GM23338 (cell line): ENCODE data around the gene LRMDA. TPM values are rescaled to one million over a fixed set of nuclear protein-coding genes. Genes with fewer than 3 reads are reported as not detected.

Experiments used
- ATAC-seq: fragments of 200-7000 bp; cut with Tn5 transposase; 3 replicates; pipeline ENCODE4 v1.9.1; 2020
- DNase-seq: peaks from one replicate; pipeline ENCODE4 v3.0.0-alpha.2; 2015; ENCODE audit warnings: low spot score
- H2AFZ ChIP-seq: fragments of 200-600 bp; sonication (generic); 2 replicates; pipeline ENCODE4 v1.8.0; 2016; ENCODE audit warnings: antibody characterized with exemption, mild to moderate bottlenecking, moderate library complexity
- H3F3A ChIP-seq: fragments of 200-600 bp; sonication (generic); replicated peaks from 2 replicates; pipeline ENCODE4 v1.8.0; 2017; ENCODE audit warnings: antibody characterized with exemption, mixed run types, low read depth
- H3K27ac ChIP-seq: fragments of 200-600 bp; sonication (generic); 2 replicates; pipeline ENCODE4 v1.6.1; 2016; ENCODE audit warnings: low read depth
- H3K27me3 ChIP-seq: fragments of 200-600 bp; sonication (generic); 2 replicates; pipeline ENCODE4 v1.8.0; 2016; ENCODE audit warnings: mild to moderate bottlenecking, mixed run types, moderate library complexity; ENCODE audit not compliant: insufficient read depth
- H3K36me3 ChIP-seq: fragments of 200-600 bp; sonication (generic); 2 replicates; pipeline ENCODE4 v1.8.0; 2016; ENCODE audit warnings: mild to moderate bottlenecking; ENCODE audit not compliant: insufficient read depth
- H3K4me1 ChIP-seq: fragments of 200-600 bp; sonication (generic); 2 replicates; pipeline ENCODE4 v1.8.0; 2016; ENCODE audit warnings: mild to moderate bottlenecking, moderate library complexity; ENCODE audit not compliant: insufficient read depth
- H3K4me2 ChIP-seq: fragments of 200-600 bp; sonication (generic); 2 replicates; pipeline ENCODE4 v1.7.1; 2017; ENCODE audit warnings: mixed run types
- H3K4me3 ChIP-seq: fragments of 200-600 bp; sonication (generic); 2 replicates; pipeline ENCODE4 v1.6.1; 2016; ENCODE audit warnings: mixed run types
- H3K79me2 ChIP-seq: fragments of 200-600 bp; sonication (generic); replicated peaks from 2 replicates; pipeline ENCODE4 v1.8.0; 2017; ENCODE audit warnings: mild to moderate bottlenecking; ENCODE audit not compliant: insufficient read depth
- H3K9me2 ChIP-seq: fragments of 200-600 bp; sonication (generic); 2 replicates; pipeline ENCODE4 v1.8.0; 2017; ENCODE audit not compliant: insufficient read depth
- H4K20me1 ChIP-seq: fragments of 200-600 bp; sonication (generic); replicated peaks from 2 replicates; pipeline ENCODE4 v1.8.0; 2017; ENCODE audit warnings: mild to moderate bottlenecking; ENCODE audit not compliant: insufficient read depth
- H3K27ac Mint-ChIP-seq: 2 replicates; pipeline ENCODE4 v1.8.0; 2020; ENCODE audit warnings: inconsistent platforms, mild to moderate bottlenecking, moderate library complexity, mixed read lengths
- H3K27me3 Mint-ChIP-seq: 3 replicates; pipeline ENCODE4 v1.8.0; 2022; ENCODE audit warnings: low read depth, mild to moderate bottlenecking, moderate library complexity, mixed read lengths, inconsistent platforms; ENCODE audit not compliant: insufficient read depth, poor library complexity
- H3K36me3 Mint-ChIP-seq: 3 replicates; pipeline ENCODE4 v1.8.0; 2021; ENCODE audit warnings: low read depth, mild to moderate bottlenecking, inconsistent platforms, moderate library complexity, mixed read lengths
- H3K4me1 Mint-ChIP-seq: 3 replicates; pipeline ENCODE4 v1.8.0; 2020; ENCODE audit warnings: mild to moderate bottlenecking, inconsistent platforms, mixed read lengths
- H3K4me3 Mint-ChIP-seq: 3 replicates; pipeline ENCODE4 v1.8.0; 2021; ENCODE audit warnings: moderate library complexity, mild to moderate bottlenecking, inconsistent platforms, mixed read lengths
- H3K9me3 Mint-ChIP-seq: 3 replicates; pipeline ENCODE4 v1.8.0; 2020; ENCODE audit warnings: moderate library complexity, mild to moderate bottlenecking, inconsistent platforms, mixed read lengths
- CREB1 ChIP-seq: fragments of 250-450 bp; sonication (Bioruptor Pico); IDR thresholded peaks from 2 replicates; pipeline ENCODE4 v1.5.0; 2020; ENCODE audit warnings: low read depth, mild to moderate bottlenecking, moderate library complexity
- EZH2 ChIP-seq: fragments of 200-600 bp; sonication (generic); IDR thresholded peaks from one replicate; pipeline ENCODE4 v1.8.0; 2017; ENCODE audit warnings: antibody characterized with exemption, mild to moderate bottlenecking, low read depth; ENCODE audit not compliant: unreplicated experiment
- EZH2phosphoT487 ChIP-seq: fragments of 200-600 bp; sonication (generic); IDR thresholded peaks from one replicate; pipeline ENCODE4 v1.8.1; 2018; ENCODE audit warnings: antibody characterized with exemption; ENCODE audit not compliant: unreplicated experiment
- JUNB ChIP-seq: IDR thresholded peaks from one replicate; pipeline ENCODE4 v1.6.1; 2016; ENCODE audit warnings: antibody characterized with exemption; ENCODE audit not compliant: unreplicated experiment
- NANOG ChIP-seq: IDR thresholded peaks from 2 replicates; pipeline ENCODE4 v1.6.1; 2016; ENCODE audit warnings: antibody characterized with exemption, borderline replicate concordance
- POLR2AphosphoS5 ChIP-seq: IDR thresholded peaks from 2 replicates; pipeline ENCODE4 v1.6.1; 2016; ENCODE audit warnings: antibody characterized with exemption, low read depth
- STAT1 ChIP-seq: IDR thresholded peaks from one replicate; pipeline ENCODE4 v1.6.1; 2016; ENCODE audit warnings: antibody characterized with exemption; ENCODE audit not compliant: unreplicated experiment
- ZNF114 ChIP-seq: fragments of 250-450 bp; sonication (Bioruptor Pico); IDR thresholded peaks from 2 replicates; pipeline ENCODE4 v1.5.0; 2020; ENCODE audit warnings: mild to moderate bottlenecking, moderate library complexity
- ZNF331 ChIP-seq: fragments of 250-450 bp; sonication (Bioruptor Pico); IDR thresholded peaks from 2 replicates; pipeline ENCODE4 v1.5.0; 2020; ENCODE audit warnings: low read depth, mild to moderate bottlenecking, moderate library complexity
- polyA plus RNA-seq: library from polyadenylated mRNA; unstranded; fragments of >200 nt; fragmentation: Nextera tagmentation; extraction: Ambion mirVana; gene quantifications from 2 replicates; pipeline ENCODE4 v1.2.1, GENCODE V29; 2016
- total RNA-seq: library from RNA; depleted of rRNA; stranded (reverse); fragments of >200 nt; shearing (Covaris generic); gene quantifications from 2 replicates; pipeline ENCODE4 v1.2.3, GENCODE V29; 2014
- TF ChIP-seq, protein P1 (sequence below), 2 experiments: fragments of 200-600 bp in 1 of 2; sonication (generic) in 1 of 2; conservative IDR thresholded peaks; 2 replicates each; pipeline versions ENCODE4 v1.5.1 to v1.6.1; 2016 to 2017; ENCODE audit warnings: antibody characterized with exemption in 2 of 2, low read depth in 2 of 2, mild to moderate bottlenecking in 2 of 2, moderate library complexity in 1 of 2
- TF ChIP-seq, protein P2 (sequence below): IDR thresholded peaks from 2 replicates; pipeline ENCODE4 v1.6.1; 2016; ENCODE audit warnings: antibody characterized with exemption
- TF ChIP-seq, protein P3 (sequence below): fragments of 250-450 bp; sonication (Bioruptor Pico); IDR thresholded peaks from 2 replicates; pipeline ENCODE4 v1.5.0; 2020; ENCODE audit warnings: mild to moderate bottlenecking, moderate library complexity
- TF ChIP-seq, protein P4 (sequence below): IDR thresholded peaks from one replicate; pipeline ENCODE4 v1.6.1; 2018; ENCODE audit warnings: antibody characterized with exemption; ENCODE audit not compliant: unreplicated experiment

Gene LRMDA
- total and polyA plus RNA-seq, 2 experiments from 2014 or later, result 0.90 to 1.8 TPM

DNA sequence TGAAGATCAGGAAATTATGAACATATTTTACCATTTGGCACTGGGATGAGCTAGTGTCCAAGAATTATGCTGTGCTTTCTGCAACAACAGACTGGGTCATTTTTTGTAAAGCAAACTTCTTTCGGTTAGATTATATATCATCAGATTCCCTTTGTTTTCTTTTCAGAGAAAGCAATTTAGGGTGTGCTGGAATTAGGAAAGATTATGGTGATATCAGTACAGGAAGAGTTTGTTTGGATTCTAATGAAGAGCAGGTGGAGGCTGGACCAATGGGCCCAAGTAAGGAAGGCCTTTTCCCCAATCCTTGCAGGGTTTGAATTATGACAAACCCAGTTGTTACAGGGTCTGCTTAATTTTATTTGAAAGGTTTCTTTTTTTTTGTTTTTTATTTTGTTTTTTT is 1113.4 kb downstream of the LRMDA start:
- Mint-ChIP-seq H3K9me3 (no peaks in the 10 kb centered on the region), H3K36me3 (no peaks in the 10 kb centered on the region), H3K4me1 (peaks cover 6% of the 10 kb centered on the region; the same call in 1 of the 3 replicates), H3K4me3 (no peak overlapping the region), H3K27me3 (peaks cover 3% of the 10 kb centered on the region), H3K27ac (no peak overlapping the region)
- TF ChIP-seq NANOG (no peak), ZNF331 (CRISPR knock-in tag) (no peak), STAT1 (no peak), ZNF114 (no peak), JUNB (no peak), EZH2 (no peak), POLR2AphosphoS5 (no peak), EZH2phosphoT487 (no peak), CREB1 (no peak)
- TF ChIP-seq, protein P1, sequence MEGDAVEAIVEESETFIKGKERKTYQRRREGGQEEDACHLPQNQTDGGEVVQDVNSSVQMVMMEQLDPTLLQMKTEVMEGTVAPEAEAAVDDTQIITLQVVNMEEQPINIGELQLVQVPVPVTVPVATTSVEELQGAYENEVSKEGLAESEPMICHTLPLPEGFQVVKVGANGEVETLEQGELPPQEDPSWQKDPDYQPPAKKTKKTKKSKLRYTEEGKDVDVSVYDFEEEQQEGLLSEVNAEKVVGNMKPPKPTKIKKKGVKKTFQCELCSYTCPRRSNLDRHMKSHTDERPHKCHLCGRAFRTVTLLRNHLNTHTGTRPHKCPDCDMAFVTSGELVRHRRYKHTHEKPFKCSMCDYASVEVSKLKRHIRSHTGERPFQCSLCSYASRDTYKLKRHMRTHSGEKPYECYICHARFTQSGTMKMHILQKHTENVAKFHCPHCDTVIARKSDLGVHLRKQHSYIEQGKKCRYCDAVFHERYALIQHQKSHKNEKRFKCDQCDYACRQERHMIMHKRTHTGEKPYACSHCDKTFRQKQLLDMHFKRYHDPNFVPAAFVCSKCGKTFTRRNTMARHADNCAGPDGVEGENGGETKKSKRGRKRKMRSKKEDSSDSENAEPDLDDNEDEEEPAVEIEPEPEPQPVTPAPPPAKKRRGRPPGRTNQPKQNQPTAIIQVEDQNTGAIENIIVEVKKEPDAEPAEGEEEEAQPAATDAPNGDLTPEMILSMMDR (conservative IDR thresholded peaks at IDR 0.05; ENCODE audit: low read depth in 2 of 2), result no peak
- TF ChIP-seq, protein P2, sequence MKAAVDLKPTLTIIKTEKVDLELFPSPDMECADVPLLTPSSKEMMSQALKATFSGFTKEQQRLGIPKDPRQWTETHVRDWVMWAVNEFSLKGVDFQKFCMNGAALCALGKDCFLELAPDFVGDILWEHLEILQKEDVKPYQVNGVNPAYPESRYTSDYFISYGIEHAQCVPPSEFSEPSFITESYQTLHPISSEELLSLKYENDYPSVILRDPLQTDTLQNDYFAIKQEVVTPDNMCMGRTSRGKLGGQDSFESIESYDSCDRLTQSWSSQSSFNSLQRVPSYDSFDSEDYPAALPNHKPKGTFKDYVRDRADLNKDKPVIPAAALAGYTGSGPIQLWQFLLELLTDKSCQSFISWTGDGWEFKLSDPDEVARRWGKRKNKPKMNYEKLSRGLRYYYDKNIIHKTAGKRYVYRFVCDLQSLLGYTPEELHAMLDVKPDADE, result no peak
- TF ChIP-seq, protein P3, sequence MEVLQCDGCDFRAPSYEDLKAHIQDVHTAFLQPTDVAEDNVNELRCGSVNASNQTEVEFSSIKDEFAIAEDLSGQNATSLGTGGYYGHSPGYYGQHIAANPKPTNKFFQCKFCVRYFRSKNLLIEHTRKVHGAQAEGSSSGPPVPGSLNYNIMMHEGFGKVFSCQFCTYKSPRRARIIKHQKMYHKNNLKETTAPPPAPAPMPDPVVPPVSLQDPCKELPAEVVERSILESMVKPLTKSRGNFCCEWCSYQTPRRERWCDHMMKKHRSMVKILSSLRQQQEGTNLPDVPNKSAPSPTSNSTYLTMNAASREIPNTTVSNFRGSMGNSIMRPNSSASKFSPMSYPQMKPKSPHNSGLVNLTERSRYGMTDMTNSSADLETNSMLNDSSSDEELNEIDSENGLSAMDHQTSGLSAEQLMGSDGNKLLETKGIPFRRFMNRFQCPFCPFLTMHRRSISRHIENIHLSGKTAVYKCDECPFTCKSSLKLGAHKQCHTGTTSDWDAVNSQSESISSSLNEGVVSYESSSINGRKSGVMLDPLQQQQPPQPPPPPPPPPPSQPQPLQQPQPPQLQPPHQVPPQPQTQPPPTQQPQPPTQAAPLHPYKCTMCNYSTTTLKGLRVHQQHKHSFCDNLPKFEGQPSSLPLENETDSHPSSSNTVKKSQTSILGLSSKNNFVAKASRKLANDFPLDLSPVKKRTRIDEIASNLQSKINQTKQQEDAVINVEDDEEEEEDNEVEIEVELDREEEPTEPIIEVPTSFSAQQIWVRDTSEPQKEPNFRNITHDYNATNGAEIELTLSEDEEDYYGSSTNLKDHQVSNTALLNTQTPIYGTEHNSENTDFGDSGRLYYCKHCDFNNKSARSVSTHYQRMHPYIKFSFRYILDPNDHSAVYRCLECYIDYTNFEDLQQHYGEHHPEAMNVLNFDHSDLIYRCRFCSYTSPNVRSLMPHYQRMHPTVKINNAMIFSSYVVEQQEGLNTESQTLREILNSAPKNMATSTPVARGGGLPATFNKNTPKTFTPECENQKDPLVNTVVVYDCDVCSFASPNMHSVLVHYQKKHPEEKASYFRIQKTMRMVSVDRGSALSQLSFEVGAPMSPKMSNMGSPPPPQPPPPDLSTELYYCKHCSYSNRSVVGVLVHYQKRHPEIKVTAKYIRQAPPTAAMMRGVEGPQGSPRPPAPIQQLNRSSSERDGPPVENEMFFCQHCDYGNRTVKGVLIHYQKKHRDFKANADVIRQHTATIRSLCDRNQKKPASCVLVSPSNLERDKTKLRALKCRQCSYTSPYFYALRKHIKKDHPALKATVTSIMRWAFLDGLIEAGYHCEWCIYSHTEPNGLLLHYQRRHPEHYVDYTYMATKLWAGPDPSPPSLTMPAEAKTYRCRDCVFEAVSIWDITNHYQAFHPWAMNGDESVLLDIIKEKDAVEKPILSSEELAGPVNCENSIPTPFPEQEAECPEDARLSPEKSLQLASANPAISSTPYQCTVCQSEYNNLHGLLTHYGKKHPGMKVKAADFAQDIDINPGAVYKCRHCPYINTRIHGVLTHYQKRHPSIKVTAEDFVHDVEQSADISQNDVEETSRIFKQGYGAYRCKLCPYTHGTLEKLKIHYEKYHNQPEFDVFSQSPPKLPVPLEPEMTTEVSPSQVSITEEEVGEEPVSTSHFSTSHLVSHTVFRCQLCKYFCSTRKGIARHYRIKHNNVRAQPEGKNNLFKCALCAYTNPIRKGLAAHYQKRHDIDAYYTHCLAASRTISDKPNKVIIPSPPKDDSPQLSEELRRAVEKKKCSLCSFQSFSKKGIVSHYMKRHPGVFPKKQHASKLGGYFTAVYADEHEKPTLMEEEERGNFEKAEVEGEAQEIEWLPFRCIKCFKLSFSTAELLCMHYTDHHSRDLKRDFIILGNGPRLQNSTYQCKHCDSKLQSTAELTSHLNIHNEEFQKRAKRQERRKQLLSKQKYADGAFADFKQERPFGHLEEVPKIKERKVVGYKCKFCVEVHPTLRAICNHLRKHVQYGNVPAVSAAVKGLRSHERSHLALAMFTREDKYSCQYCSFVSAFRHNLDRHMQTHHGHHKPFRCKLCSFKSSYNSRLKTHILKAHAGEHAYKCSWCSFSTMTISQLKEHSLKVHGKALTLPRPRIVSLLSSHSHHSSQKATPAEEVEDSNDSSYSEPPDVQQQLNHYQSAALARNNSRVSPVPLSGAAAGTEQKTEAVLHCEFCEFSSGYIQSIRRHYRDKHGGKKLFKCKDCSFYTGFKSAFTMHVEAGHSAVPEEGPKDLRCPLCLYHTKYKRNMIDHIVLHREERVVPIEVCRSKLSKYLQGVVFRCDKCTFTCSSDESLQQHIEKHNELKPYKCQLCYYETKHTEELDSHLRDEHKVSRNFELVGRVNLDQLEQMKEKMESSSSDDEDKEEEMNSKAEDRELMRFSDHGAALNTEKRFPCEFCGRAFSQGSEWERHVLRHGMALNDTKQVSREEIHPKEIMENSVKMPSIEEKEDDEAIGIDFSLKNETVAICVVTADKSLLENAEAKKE (CRISPR knock-in tag), result no peak
- TF ChIP-seq, protein P4, sequence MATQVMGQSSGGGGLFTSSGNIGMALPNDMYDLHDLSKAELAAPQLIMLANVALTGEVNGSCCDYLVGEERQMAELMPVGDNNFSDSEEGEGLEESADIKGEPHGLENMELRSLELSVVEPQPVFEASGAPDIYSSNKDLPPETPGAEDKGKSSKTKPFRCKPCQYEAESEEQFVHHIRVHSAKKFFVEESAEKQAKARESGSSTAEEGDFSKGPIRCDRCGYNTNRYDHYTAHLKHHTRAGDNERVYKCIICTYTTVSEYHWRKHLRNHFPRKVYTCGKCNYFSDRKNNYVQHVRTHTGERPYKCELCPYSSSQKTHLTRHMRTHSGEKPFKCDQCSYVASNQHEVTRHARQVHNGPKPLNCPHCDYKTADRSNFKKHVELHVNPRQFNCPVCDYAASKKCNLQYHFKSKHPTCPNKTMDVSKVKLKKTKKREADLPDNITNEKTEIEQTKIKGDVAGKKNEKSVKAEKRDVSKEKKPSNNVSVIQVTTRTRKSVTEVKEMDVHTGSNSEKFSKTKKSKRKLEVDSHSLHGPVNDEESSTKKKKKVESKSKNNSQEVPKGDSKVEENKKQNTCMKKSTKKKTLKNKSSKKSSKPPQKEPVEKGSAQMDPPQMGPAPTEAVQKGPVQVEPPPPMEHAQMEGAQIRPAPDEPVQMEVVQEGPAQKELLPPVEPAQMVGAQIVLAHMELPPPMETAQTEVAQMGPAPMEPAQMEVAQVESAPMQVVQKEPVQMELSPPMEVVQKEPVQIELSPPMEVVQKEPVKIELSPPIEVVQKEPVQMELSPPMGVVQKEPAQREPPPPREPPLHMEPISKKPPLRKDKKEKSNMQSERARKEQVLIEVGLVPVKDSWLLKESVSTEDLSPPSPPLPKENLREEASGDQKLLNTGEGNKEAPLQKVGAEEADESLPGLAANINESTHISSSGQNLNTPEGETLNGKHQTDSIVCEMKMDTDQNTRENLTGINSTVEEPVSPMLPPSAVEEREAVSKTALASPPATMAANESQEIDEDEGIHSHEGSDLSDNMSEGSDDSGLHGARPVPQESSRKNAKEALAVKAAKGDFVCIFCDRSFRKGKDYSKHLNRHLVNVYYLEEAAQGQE, result no peak
- Histone ChIP-seq H3K4me3 (no peak overlapping the region), H4K20me1 (no peaks in the 10 kb centered on the region), H3K4me1 (no peaks in the 10 kb centered on the region), H3K9me2 (no peaks in the 10 kb centered on the region), H2AFZ (no peak overlapping the region), H3K27ac (no peak overlapping the region), H3K36me3 (no peaks in the 10 kb centered on the region), H3K4me2 (no peak overlapping the region), H3K27me3 (no peaks in the 10 kb centered on the region), H3K79me2 (no peaks in the 10 kb centered on the region), H3F3A (no peaks in the 10 kb centered on the region)
- DNase-seq, result no peak
- no peak for ATAC-seq
